Tibial artery (tissue), 4 donors: ENCODE measurements around the gene CARMIL1.

Experiments used
- DNase-seq, 2 donors: peaks; one replicate each; pipeline ENCODE4 v3.0.0-alpha.2; 2019
- H3K27ac ChIP-seq, 2 donors: fragments of 200-600 bp; sonication (generic) in 1 of 2; 1 replicate in 1 of 2; 2 replicates in 1 of 2; pipeline ENCODE4 v1.5.1; 2018 to 2019; ENCODE audit warnings: mild to moderate bottlenecking in 1 of 2
- H3K27me3 ChIP-seq, 2 donors: fragments of 200-600 bp; sonication (generic) in 1 of 2; one replicate each; pipeline versions ENCODE4 v1.5.1 to v1.6.0; 2016 to 2019
- H3K36me3 ChIP-seq, 3 donors: fragments of 200-600 bp; sonication (generic) in 2 of 3; one replicate each; pipeline ENCODE4 v1.5.1; 2016 to 2019; ENCODE audit warnings: mild to moderate bottlenecking in 2 of 3
- H3K4me1 ChIP-seq, 4 donors: fragments of 200-600 bp; sonication (generic) in 2 of 4; 1 replicate in 3 of 4; 2 replicates in 1 of 4; pipeline ENCODE4 v1.5.1; 2016 to 2019
- H3K4me3 ChIP-seq, 2 donors: fragments of 200-600 bp; sonication (generic) in 1 of 2; 1 replicate in 1 of 2; 2 replicates in 1 of 2; pipeline ENCODE4 v1.5.1; 2018 to 2019; ENCODE audit warnings: mild to moderate bottlenecking in 2 of 2
- H3K9me3 ChIP-seq, 3 donors: fragments of 200-600 bp; sonication (generic) in 1 of 3; one replicate each; pipeline ENCODE4 v1.5.1; 2016 to 2019
- CTCF ChIP-seq, 2 experiments: fragments of 200-600 bp in 1 of 2; fragments of 450-650 bp in 1 of 2; IDR thresholded peaks; one replicate each; pipeline ENCODE4 v1.5.1; 2017 to 2019; ENCODE audit warnings: antibody characterized with exemption in 2 of 2, mild to moderate bottlenecking in 1 of 2, moderate library complexity in 1 of 2
- intact Hi-C: fragments of 100-400 bp; cut with DNase I; formaldehyde crosslinking; loops from one replicate; pipeline ENCODE4 v1.15.0; 2023; ENCODE audit warnings: low total_unique reads

Gene CARMIL1

GRCh38 chr6:25553502-25553901, 274.3 kb downstream of the CARMIL1 start:
- H3K36me3 ChIP-seq = peaks cover 4 to 15% (median 7%) of the 10 kb centered on the region in 3 donors
- H3K27ac ChIP-seq = no peak overlapping the region
- intact Hi-C loops = no loop called here
- no peak for TF ChIP-seq CTCF (IDR thresholded peaks at IDR 0.05)
- H3K4me3 ChIP-seq = no peak overlapping the region
- H3K27me3 ChIP-seq = no peaks in the 10 kb centered on the region
- no peaks in the 10 kb centered on the region for H3K4me1 ChIP-seq
- no peaks in the 10 kb centered on the region for H3K9me3 ChIP-seq
- DNase-seq = no peak

GRCh38 chr6:25555188-25555587, 276.0 kb downstream of the CARMIL1 start:
- H3K27ac ChIP-seq = no peak overlapping the region
- no peak for TF ChIP-seq CTCF (IDR thresholded peaks at IDR 0.05)
- intact Hi-C loops = no loop called here
- H3K36me3 ChIP-seq = peaks cover 4 to 15% (median 13%) of the 10 kb centered on the region in 3 donors
- no peak for DNase-seq
- H3K4me1 ChIP-seq = no peaks in the 10 kb centered on the region
- H3K4me3 ChIP-seq = no peak overlapping the region
- no peaks in the 10 kb centered on the region for H3K9me3 ChIP-seq
- no peaks in the 10 kb centered on the region for H3K27me3 ChIP-seq

GRCh38 chr6:25556516-25556915, 277.3 kb downstream of the CARMIL1 start:
- H3K36me3 ChIP-seq = peaks cover 0 to 11% (median 6%) of the 10 kb centered on the region in 3 donors
- no peaks in the 10 kb centered on the region for H3K9me3 ChIP-seq
- DNase-seq = peak; percentile 80 to 85
- H3K4me1 ChIP-seq = no peaks in the 10 kb centered on the region
- no peaks in the 10 kb centered on the region for H3K27me3 ChIP-seq
- peak; percentile 66 to 73 for TF ChIP-seq CTCF (IDR thresholded peaks at IDR 0.05)
- intact Hi-C loops = no loop called here
- no peak overlapping the region for H3K4me3 ChIP-seq
- no peak overlapping the region for H3K27ac ChIP-seq

GRCh38 chr6:25558155-25558817, 279.1 kb downstream of the CARMIL1 start:
- Histone ChIP-seq H3K36me3 (peaks cover 5 to 16% (median 6%) of the 10 kb centered on the region in 3 donors), H3K4me3 (no peak overlapping the region), H3K27ac (no peak overlapping the region), H3K27me3 (no peaks in the 10 kb centered on the region), H3K9me3 (no peaks in the 10 kb centered on the region), H3K4me1 (no peaks in the 10 kb centered on the region)
- intact Hi-C loops = no loop called here
- TF ChIP-seq CTCF (IDR thresholded peaks at IDR 0.05) = no peak
- DNase-seq = no peak

- H3K4me3 ChIP-seq = no peak overlapping the region
- H3K9me3 ChIP-seq = no peaks in the 10 kb centered on the region
- no peak overlapping the region for H3K27ac ChIP-seq
- no peaks in the 10 kb centered on the region for H3K27me3 ChIP-seq
- no peak for TF ChIP-seq CTCF (IDR thresholded peaks at IDR 0.05)
- H3K4me1 ChIP-seq = no peaks in the 10 kb centered on the region
- no peak for DNase-seq
- intact Hi-C loops = no loop called here
- peaks cover 10 to 31% (median 11%) of the 10 kb centered on the region in 3 donors for H3K36me3 ChIP-seq
These were observed 281.7 kb downstream of the CARMIL1 start for GRCh38 chr6:25560865-25561264.
